Hematopoietic multipotent progenitor cell treated with erythropoietin and hydrocortisone succinate and interleukin-3 and kit ligand, for 15 days (in vitro differentiated cells): ENCODE results near the gene SCN4A.

Experiments
- DNase-seq: peaks from one replicate; pipeline ENCODE4 v3.0.0-alpha.2; 2015; ENCODE audit warnings: low spot score

Gene SCN4A

DNA sequence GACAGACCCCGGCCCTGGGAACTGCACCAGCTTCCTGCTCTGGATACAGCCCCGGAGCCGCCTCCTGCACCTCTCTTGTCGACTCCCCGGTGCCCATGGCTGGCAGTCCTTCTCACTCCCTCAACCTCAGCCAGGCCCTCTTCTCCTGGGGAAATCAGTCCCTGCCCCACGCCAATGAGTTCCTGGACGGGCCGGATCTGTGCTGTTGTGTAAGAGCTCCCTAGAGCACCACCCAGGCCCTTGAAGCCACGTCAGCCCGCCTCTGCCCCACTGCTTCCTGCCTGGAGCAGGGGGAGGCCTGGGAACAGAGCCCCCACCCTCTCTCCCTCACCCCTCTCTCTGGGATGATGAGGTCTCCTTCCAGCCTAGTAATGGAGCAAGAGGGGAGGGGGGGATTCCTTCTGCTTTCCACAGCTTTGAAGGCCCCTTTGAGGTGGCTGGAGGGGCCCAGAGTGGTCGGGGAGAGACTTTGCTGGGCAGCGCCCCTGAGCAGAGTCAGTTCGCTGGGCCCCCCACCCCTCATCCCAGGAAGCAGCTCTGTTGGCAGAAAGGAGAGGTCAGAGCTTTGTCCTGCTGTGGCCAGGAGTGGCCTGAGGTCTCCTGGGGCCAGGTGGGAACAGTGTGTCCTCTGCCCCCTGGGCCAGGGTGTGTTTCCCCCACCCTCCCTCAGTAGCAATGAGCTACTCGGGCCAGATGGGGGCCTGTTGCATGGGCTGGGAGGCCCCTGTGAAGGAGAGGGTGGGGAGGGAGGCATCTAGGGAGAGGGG, 29.2 kb upstream of the SCN4A start:
- DNase-seq = no peak

DNA sequence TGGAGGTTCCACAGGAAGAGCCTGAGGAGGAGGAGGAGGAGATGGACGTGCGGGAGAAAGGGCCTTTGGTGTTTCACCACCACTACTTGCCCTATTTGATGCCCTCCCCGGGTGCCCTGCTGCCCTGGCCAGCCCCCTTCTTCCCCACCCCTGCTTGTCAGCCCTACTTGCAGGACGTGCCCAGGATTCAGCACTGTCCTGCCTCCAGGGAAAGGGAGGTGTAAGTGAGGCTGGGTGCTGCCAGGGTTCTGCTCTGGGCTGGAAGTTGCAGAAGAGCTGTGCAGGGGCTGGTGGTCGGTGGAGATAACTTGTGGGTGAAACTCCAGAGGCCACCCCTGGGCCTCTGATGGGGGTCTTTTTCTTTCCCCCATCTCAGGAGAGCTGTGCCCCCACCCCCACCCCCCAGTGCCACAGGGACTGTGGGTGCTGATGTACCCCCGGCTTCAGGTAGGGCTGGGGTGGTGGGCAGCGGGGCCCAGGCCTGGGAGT, 28.4 kb upstream of the SCN4A start:
- no peak for DNase-seq

GRCh38 chr17:63999680-64000531, 27.2 kb upstream of the SCN4A start:
- DNase-seq = no peak

DNA sequence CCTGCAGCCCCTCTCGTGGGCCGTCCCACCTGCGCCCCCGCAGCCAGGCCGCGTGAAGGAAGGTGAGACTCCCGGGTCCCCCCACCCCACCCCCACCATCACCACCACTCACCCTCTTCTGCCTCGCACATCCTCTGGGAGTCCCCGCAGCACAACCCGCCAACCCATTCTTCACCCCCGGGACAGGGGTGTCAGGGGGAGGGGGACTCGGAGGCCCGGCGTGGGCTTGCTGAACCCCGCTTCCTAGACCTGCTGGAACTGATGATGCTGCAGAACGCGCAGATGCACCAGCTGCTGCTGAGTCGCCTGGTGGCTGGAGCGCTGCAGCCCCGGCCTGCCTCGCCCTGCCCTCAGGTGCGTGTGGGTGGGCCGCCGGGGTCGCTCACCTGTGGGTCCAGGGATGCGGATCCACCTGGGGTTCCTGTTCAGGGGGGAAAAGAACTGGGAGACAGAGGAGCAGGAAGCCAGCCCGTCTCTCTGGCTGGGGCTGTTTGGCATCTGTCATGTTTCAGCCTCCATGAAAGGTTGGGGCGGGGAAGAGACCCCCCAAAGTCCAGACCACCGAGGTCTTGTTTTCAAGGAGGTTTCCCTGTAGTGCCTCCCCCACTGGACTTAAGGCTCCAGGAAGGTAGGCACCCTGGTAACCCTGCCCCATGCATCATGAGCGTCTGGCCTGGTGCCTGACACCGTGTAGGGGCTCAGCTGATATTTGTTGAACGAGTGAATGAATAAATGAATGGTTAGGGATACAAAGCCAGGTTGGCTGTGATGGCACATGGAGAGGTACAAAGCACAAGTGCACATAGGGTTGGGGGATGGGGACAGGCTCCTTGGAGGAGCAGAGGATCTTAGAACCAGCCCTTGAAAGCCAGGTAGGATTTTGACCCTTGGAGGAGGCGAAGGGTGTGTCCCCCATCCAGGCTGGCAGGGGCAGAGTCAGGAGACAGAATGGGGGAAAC, 26.3 kb upstream of the SCN4A start:
- DNase-seq = no peak

DNA sequence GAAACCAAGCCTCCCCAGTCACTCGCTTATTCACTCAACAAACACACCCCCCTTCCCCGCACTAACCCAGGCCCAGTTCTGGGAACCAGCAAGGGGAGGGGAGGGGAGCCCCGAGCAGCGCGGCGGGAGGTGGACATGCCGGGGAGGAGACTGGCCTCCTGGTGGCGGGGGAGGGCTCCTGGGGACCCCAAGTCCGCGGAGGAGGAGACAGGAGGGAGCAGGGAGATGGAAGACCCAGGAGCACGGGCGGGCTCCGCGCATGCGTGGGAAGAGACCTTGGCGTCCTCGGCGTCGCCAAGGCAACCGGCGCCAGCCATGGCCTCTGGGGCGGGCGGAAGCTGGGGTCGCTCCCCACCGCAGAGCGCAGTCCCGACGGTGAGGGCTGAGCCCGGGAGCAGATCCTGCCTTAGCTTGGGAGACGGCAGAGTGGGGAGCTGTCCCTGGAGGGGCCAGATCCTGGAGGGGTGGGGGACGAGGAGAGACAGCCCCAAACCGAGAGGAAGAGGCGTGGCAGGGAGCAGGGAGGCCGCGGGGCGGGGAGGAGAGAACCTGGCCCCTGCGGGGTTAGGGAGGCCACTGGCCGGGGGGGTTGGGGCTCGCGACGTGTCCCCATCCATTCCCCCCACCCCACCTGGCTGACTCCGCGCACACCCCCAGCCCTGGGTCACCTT, 25.5 kb upstream of the SCN4A start, which contains the start of gene PRR29:
TSS of gene PRR29 (plus strand) at position 302 of the 671 bp plus-strand sequence. CDS start at position 316, 14 bp downstream.
- DNase-seq = no peak

DNA sequence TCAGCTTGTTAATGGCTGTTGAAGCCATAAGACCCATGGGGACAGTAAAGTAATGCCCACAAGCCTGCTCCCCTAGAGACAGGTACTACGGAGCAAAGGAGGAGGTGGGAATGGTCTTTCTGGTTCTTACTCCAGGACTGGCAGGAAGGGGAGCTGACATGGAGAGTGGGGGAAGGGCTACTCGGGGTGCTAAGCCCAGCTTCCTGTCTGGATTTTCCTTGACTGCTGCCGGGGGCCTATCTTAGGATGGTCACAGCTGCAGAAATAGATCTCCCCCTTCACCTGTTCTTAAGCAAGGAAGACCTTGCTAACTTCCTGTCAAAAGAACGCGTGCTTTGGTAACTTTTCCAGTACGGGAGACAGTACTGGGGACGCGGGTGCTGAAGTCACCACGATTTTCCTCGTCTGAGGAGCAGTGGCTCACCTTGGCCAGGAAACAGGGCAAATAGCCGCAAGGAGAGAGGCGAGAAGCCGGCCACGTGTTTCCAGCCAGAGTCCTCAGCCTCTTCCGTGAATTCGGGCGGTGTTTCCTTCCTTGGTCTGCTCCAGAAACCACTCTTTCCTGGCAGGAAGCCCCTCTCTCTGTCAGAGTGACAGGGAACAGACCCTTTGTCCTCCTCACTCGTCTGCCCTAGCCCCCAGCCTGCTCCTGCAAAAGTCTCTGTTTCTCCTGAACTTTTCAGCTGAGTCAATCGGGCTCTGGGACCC, 24.8 kb upstream of the SCN4A start:
- no peak for DNase-seq

GRCh38 chr17:63996430-63997182, 23.9 kb upstream of the SCN4A start:
- DNase-seq = no peak

- DNase-seq = no peak
Measured at GRCh38 chr17:63995626-63996025, 22.9 kb upstream of the SCN4A start.

- no peak for DNase-seq
Measured at GRCh38 chr17:63993368-63993985, 20.8 kb upstream of the SCN4A start.

DNA sequence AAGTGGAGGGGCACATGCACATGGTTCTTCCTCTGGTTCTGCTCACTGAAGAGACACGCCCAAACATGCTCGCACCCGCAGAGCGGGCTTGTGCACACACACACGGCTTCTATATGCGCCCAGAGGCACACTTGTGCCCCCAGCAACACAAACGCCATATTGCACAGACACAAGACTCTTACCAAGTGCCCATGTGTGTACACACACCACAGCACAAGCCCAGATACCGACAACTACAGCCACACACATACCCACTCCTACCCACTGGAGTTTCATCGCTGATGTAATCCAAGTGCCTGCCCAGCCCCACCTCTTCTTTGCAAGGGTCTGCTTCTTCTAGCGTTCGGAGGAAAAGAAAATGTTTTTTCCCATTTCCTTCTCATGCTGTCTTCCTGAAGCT, 18.9 kb upstream of the SCN4A start:
- no peak for DNase-seq

DNA sequence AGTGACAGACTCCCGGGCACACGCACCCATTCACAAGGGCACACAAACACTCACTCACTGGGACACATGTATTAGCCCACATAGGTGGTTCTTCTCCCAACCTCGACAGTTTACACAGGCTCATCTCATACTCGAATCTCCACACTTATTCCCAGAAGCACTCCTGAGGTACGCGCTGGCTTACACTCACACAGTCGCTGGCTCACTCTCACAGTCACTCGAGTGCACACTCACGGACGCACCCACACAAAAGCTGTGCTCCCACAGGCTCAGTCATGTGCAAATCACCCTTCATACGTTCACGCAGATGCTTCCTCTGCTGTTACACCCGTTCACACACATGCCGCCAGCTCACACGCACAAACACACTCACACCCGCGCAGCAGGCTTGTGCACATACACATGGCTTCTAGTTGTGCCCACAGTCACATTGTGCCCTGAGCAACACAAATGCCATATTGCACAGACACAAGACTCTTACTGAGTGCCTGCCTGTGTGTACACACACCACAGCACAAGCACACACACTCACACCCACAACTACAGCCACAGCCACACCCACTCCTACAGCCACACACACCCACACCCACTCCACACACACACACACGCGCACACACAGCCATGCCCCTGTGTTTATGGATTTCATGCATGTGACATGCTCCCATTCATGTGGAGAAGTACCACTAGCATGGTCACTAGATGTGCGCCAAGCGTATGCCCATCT, 17.1 kb upstream of the SCN4A start:
- no peak for DNase-seq

- no peak for DNase-seq
Measured at GRCh38 chr17:63988741-63989621, 16.3 kb upstream of the SCN4A start.

DNA sequence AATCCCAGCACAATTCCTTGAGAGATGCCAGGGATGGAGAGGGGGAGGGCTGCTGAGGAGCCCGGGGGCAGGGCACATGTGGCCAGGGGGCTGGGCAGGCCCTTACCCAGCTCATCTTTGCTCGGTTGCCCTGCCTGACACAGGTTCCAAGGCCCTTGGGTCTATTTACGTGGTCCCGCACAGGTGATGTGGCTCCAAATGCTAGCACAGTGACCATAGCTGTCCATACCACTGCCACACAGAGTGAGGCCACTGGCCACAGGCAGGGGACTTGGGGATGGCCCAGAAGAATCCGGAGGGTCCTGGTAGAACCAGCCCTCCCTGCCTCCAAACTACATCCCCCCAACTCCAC, 15.4 kb upstream of the SCN4A start:
- DNase-seq = no peak

GRCh38 chr17:63987221-63988126, 14.8 kb upstream of the SCN4A start:
- DNase-seq = no peak

- no peak for DNase-seq
Measured at GRCh38 chr17:63986821-63987220, 14.1 kb upstream of the SCN4A start.

- DNase-seq = no peak
Measured at GRCh38 chr17:63985387-63986140, 12.8 kb upstream of the SCN4A start.
